Natural killer cell treated with Interleukin-12 subunit alpha and Interleukin-12 subunit beta and Interleukin-15 and Interleukin-18, amount 100 ng/mL, for 72 hours (primary cell): ENCODE results near the gene SLC1A4. TPM values are rescaled to one million over a fixed set of nuclear protein-coding genes. Genes with fewer than 3 reads are reported as not detected.
"Not testable (repeated sequence)": the region's sequence is repeated elsewhere in the genome, so short reads cannot be mapped to it uniquely, and the experiment has no call there.

ENCODE experiments used
- ATAC-seq, 2 donors: fragments of 150-1000 bp; cut with Tn5 transposase in 1 of 2; sonication (Bioruptor Pico), chemical (Tn5 transposase) in 1 of 2; 2 replicates each; pipeline ENCODE4 v1.10.0; 2021
- DNase-seq: peaks from one replicate; pipeline ENCODE4 v3.0.0; 2022; ENCODE audit warnings: low spot score
- H3K27ac Mint-ChIP-seq, 2 donors: 1 replicate in 1 of 2; 2 replicates in 1 of 2; pipeline ENCODE4 v1.8.0; 2022; ENCODE audit warnings: mixed read lengths in 2 of 2, mild to moderate bottlenecking in 1 of 2, moderate library complexity in 1 of 2
- H3K27me3 Mint-ChIP-seq, 2 donors: 1 replicate in 1 of 2; 2 replicates in 1 of 2; pipeline ENCODE4 v1.8.0; 2022; ENCODE audit warnings: mixed read lengths in 2 of 2
- H3K36me3 Mint-ChIP-seq: one replicate; pipeline ENCODE4 v1.8.0; 2022; ENCODE audit warnings: mixed read lengths
- H3K4me1 Mint-ChIP-seq, 2 donors: 1 replicate in 1 of 2; 2 replicates in 1 of 2; pipeline ENCODE4 v1.8.0; 2022; ENCODE audit warnings: low read depth in 2 of 2, mixed read lengths in 2 of 2, mild to moderate bottlenecking in 1 of 2
- H3K4me3 Mint-ChIP-seq: one replicate; pipeline ENCODE4 v1.8.0; 2022; ENCODE audit warnings: mixed read lengths
- H3K9me3 Mint-ChIP-seq: 2 replicates; pipeline ENCODE4 v1.8.0; 2022; ENCODE audit warnings: mixed read lengths
- total RNA-seq, 2 donors: library from RNA; stranded (reverse); gene quantifications; one replicate each; pipeline ENCODE4 v1.2.3, GENCODE V29; 2022

The SLC1A4 gene
- total RNA-seq, 2 donors from 2014 or later, result 34.5 to 34.7 TPM

DNA sequence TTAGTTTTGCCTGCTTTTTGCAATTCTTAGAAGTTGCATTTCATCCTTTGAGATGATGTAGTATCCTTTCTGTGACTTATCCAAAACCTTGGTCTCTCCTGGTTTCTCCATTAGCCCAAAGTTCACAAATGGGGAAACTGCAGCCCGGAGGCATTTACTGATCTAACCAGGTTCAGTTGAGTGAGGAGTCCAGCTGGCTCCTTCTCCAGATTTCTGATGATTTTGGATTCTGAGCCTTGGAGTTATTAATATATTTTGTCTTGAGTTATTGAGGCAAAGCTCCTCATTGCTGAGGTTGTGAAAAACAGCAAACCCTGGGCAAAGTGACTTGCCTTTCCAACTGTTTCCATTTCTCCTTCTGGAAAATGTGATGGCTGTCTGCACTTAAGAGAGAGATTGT is 1.7 kb downstream of the SLC1A4 start:
- Mint-ChIP-seq H3K4me1 (peaks cover 45 to 60% of the 10 kb centered on the region in 2 donors), H3K27me3 (no peaks in the 10 kb centered on the region), H3K27ac (peak overlapping the region in 1 of 2 donors; percentile 66), H3K9me3 (no peaks in the 10 kb centered on the region), H3K36me3 (no peaks in the 10 kb centered on the region), H3K4me3 (peak overlapping the region; percentile 93)
- DNase-seq, result no peak
- no peak for ATAC-seq

DNA sequence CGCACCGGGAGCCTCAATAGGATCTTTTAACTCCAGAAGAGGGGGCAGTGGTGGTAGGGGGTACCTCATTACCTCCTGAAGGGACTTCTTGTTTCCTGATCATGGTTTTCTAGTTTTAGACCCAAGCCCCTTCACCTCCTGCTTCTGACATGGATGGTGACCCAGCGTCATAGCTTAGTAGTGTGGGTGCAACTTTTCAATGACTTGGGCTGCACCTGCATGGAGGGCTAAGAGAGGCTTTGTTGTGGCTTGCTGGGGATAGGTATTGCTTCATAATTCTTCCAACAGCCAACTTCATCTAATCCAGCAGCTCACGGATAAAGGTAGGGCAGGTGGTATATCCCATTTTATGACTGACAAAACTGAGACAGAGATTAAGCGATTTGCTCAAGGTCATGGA is 3.0 kb downstream of the SLC1A4 start:
- Mint-ChIP-seq H3K36me3 (no peaks in the 10 kb centered on the region), H3K4me3 (peak overlapping the region; percentile 30)

DNA sequence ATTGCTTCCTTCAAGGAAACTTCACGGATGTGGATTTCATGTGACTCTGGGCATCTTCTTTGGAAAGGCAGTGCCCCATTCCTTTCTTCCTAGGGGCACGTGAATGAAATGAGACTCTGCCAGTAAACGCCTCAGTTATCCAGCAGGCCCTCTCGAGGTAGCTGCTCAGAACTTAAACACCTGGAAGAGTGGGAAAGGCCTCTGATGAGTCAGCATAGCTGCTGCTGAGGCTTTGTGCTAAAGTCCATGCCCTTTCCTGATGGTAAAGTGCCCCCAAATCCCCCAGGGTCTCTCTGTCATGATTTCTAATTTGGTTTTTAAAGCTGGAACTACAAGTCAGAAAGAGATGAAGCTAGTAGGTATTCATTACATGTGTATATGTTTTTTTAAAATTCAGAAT is 3.8 kb downstream of the SLC1A4 start:
- DNase-seq (no peak), ATAC-seq (no peak)
- H3K4me1 Mint-ChIP-seq, result peaks cover 31 to 40% of the 10 kb centered on the region in 2 donors
- H3K9me3 Mint-ChIP-seq, result no peaks in the 10 kb centered on the region
- H3K36me3 Mint-ChIP-seq, result no peaks in the 10 kb centered on the region
- H3K4me3 Mint-ChIP-seq, result no peak overlapping the region
- H3K27ac Mint-ChIP-seq, result no peak overlapping the region
- H3K27me3 Mint-ChIP-seq, result no peaks in the 10 kb centered on the region

More for the DNA sequence above, 3.0 kb downstream of the SLC1A4 start:
- H3K4me1 Mint-ChIP-seq, result peaks cover 35 to 47% of the 10 kb centered on the region in 2 donors
- no peak overlapping the region for H3K27ac Mint-ChIP-seq
- ATAC-seq (no peak), DNase-seq (no peak)
- no peaks in the 10 kb centered on the region for H3K9me3 Mint-ChIP-seq
- H3K27me3 Mint-ChIP-seq, result no peaks in the 10 kb centered on the region

DNA sequence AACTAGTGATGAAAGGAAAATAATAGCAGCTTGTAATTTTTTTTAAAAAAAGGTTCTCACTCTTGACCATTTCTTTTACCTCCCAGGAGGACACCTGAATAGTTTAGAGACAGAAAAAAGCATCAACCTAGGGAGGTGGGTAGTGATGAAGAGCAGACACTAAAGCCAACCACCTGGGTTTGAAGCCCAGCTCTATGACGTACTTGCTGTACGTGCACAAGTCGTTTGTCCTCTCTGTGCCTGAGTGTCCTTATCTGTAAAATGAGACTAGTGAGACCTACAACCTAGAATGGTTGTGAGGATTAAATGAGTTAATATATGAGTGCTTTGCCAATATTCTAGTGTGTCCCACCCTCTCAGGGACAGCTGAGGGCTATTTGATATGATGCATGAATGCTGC is 5.8 kb downstream of the SLC1A4 start:
- Mint-ChIP-seq H3K36me3 (no peaks in the 10 kb centered on the region), H3K4me1 (peaks cover 27 to 35% of the 10 kb centered on the region in 2 donors), H3K27me3 (no peaks in the 10 kb centered on the region), H3K9me3 (no peaks in the 10 kb centered on the region), H3K4me3 (no peak overlapping the region), H3K27ac (no peak overlapping the region)
- ATAC-seq (no peak), DNase-seq (no peak)

DNA sequence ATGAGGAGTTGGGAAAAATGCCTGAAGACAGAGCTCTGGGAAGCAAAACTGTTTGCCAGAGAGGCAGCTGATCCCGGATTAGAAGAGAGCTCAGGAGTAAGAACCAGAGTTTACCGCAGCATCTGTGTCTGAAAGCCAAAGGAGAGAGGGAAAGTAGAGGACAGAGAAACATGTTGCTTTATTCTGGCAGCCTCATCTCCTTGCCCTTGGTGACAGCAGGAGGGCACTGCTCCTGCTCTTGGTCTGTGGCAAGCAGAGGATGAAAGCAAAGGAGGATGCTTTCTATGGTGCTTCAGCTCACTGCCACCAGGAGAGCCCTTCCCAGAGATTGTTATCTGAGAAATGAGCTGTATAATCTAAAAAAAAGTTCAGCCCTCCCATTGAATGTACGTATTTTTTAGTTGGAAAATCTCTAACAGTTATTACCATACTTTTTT is 7.7 kb downstream of the SLC1A4 start:
- Mint-ChIP-seq H3K9me3 (no peaks in the 10 kb centered on the region), H3K27ac (no peak overlapping the region), H3K4me3 (no peak overlapping the region), H3K27me3 (no peaks in the 10 kb centered on the region), H3K4me1 (peaks cover 21 to 27% of the 10 kb centered on the region in 2 donors), H3K36me3 (no peaks in the 10 kb centered on the region)
- ATAC-seq, result no peak
- DNase-seq, result no peak

DNA sequence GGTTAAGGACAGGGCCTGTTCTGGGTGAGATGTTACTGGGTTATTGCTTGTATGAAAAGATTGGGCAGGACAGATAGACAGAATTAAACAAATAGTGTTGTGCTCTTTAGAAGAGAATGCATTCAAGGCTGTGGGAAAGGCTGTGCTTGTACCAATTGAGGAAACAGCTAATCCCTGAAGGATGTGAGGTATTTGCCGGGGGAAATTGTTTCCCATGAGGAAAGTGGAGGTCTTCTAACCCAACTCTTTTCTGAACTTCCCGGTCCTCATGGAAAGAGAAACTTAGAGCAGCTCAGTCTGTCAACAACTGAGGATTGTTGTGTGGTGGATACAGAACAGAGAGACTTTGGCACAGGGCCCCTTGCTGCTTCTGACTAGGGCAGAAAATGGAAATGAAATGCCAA is 9.5 kb downstream of the SLC1A4 start:
- ATAC-seq, result no peak
- DNase-seq, result no peak
- H3K9me3 Mint-ChIP-seq, result no peaks in the 10 kb centered on the region
- peaks cover 7 to 10% of the 10 kb centered on the region in 2 donors for H3K4me1 Mint-ChIP-seq
- no peak overlapping the region for H3K27ac Mint-ChIP-seq
- no peaks in the 10 kb centered on the region for H3K36me3 Mint-ChIP-seq
- H3K4me3 Mint-ChIP-seq, result no peak overlapping the region
- H3K27me3 Mint-ChIP-seq, result no peaks in the 10 kb centered on the region

DNA sequence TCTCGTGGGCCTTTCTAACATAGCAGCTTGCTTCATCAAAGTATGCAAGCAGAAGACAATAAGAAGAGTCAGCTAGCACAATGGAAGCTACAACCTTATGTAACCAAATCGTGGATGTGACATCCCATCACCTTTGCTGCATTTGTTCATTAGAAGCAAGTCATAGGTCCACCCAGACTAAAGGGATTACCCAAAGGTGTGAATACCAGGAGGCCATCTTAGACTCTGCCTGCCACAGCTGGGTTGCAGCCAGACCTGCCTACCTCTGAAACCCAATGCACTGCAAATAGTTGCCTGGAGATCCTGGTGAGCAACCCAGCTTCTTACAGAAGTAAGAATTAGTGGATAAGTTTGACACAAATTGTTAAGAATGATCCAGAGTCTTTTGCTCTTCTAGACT is 10.6 kb downstream of the SLC1A4 start:
- DNase-seq (no peak), ATAC-seq (no peak)
- no peak overlapping the region for H3K27ac Mint-ChIP-seq
- H3K36me3 Mint-ChIP-seq, result no peaks in the 10 kb centered on the region
- H3K4me3 Mint-ChIP-seq, result no peak overlapping the region
- H3K27me3 Mint-ChIP-seq, result no peaks in the 10 kb centered on the region
- H3K9me3 Mint-ChIP-seq, result no peaks in the 10 kb centered on the region
- H3K4me1 Mint-ChIP-seq, result peaks cover 5 to 7% of the 10 kb centered on the region in 2 donors

DNA sequence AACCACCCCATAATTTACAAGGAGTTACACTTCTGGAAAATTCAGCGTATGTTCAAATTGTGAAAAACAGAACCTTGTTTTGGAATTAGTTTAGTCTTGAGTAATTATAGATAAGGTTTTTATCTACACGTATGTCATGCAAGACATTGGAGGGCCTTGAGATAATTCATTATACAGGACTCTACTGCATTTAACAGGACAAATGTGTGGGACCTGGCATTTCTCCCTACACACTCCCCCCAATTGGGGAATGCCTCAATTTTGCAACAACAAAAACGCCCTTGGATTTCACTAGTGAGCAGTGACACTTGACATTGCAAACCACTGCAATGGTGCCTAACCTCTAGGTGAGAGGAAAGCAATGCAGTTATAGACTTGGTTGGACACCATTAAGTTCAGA is 11.4 kb downstream of the SLC1A4 start:
- DNase-seq, result no peak
- no peaks in the 10 kb centered on the region for H3K27me3 Mint-ChIP-seq
- H3K4me1 Mint-ChIP-seq, result peaks cover 5 to 7% of the 10 kb centered on the region in 2 donors
- H3K9me3 Mint-ChIP-seq, result no peaks in the 10 kb centered on the region
- no peak for ATAC-seq
- H3K36me3 Mint-ChIP-seq, result no peaks in the 10 kb centered on the region
- H3K27ac Mint-ChIP-seq, result no peak overlapping the region
- no peak overlapping the region for H3K4me3 Mint-ChIP-seq

DNA sequence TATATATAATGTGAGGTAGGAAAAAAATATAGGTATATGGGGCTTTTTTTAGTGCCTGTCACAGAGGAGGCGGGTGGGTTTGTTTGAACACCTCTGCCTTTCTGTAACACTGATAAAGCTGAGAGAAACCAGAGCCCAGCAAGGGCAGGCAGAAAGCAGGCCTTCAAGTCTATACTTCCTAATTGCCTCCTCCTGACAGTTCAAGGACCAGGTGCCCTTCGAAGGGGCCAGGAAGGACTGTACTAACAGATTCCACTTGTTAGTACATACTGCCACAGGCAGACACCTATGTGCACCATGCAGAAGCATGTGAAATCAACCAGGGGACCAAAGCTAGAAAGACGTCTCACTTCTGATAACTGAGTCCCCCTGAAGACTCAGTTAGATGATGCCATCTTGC is 13.8 kb downstream of the SLC1A4 start:
- Mint-ChIP-seq H3K27ac (no peak overlapping the region), H3K9me3 (no peaks in the 10 kb centered on the region), H3K4me1 (peaks cover 5 to 11% of the 10 kb centered on the region in 2 donors), H3K4me3 (no peak overlapping the region), H3K36me3 (peaks cover 3% of the 10 kb centered on the region), H3K27me3 (no peaks in the 10 kb centered on the region)
- DNase-seq (no peak), ATAC-seq (no peak)

DNA sequence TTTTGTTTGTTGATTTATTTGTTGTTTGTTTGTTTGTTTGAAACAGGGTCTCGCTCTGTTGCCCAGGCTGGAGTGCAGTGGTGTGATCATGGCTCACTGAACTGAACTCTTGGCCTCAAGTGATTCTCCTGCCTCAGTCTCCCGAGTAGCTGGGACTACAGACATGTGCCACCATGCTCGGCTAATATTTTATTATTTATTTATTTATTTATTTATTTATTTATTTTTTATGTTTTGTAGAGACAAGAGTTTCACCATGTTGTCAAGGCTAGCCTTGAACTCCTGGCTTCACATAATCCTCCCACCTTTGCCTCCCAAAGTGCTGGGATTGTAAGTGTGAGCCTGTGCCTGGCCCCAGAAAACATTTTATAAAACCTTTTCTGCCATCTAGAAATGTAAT is 15.0 kb downstream of the SLC1A4 start:
- H3K36me3 Mint-ChIP-seq, H3K27me3 Mint-ChIP-seq, H3K4me1 Mint-ChIP-seq: not testable (repeated sequence)

DNA sequence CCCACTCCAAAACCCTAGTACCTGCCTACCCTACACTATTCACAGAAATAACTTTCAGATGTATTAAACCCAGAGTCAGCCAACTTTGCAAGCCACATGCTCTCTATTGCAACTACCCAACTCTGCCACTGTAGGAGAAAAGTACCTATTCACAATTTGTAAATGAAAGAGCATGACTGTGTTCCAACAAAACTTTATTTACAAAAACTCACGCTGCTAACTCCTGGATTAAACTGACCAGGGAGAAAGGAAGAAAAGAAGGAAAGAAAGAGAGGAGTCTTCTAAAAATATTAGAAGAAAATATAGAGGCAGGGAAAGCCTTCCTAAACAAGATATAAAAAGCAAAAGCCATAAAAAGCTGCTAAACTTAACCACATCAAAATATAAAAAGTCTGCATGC is 24.6 kb downstream of the SLC1A4 start:
- DNase-seq (no peak), ATAC-seq (no peak)
- peaks cover 33% of the 10 kb centered on the region for H3K36me3 Mint-ChIP-seq
- no peak overlapping the region for H3K27ac Mint-ChIP-seq
- H3K27me3 Mint-ChIP-seq, result no peaks in the 10 kb centered on the region
- H3K4me3 Mint-ChIP-seq, result no peak overlapping the region
- no peaks in the 10 kb centered on the region for H3K9me3 Mint-ChIP-seq
- H3K4me1 Mint-ChIP-seq, result peaks cover 14 to 18% of the 10 kb centered on the region in 2 donors

More for the DNA sequence above, 15.0 kb downstream of the SLC1A4 start:
- H3K9me3 Mint-ChIP-seq, H3K4me3 Mint-ChIP-seq, ATAC-seq, H3K27ac Mint-ChIP-seq, DNase-seq: not testable (repeated sequence)

DNA sequence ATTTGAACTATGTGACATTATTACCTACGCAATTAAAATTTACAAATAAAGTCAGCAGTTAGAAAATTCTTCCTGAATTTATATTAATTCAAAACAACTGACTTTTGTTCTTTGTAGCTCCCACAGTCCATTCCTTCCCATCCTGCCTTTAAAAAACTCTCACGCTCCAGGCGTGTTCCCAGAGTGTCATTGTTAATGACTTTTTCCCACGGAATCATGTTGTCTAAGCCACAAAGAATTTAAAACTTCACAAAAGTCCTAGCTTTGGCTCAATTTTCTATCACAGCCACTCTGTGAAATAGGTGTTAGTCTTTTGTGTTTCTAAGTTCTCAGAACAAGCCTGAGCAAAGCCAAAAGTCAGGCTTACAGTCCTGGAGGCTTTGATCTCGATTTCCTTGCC is 26.5 kb downstream of the SLC1A4 start:
- DNase-seq, result no peak
- Mint-ChIP-seq H3K27ac (no peak overlapping the region), H3K27me3 (no peaks in the 10 kb centered on the region), H3K4me1 (peaks cover 18 to 23% of the 10 kb centered on the region in 2 donors), H3K9me3 (no peaks in the 10 kb centered on the region), H3K36me3 (peaks cover 40% of the 10 kb centered on the region), H3K4me3 (no peak overlapping the region)
- no peak for ATAC-seq

DNA sequence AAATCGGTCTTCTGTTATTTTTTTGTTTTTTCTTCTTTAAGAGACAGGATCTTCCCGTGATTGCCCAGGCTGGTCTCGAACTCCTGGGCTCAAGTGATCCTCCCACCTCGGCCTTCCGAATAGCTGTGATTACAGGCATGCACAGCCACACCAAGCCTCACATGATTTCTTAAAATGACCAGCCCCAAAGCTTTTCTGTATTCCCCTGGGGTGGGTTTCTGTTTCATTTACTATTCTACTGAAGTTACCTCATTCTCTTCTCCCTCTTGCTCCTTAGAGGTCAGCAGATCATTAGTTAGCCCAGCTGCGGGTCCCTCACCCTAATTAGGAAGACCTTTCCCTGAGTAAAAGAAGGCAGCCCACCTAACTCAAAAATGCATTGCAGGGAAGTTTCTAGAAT is 27.6 kb downstream of the SLC1A4 start:
- H3K27ac Mint-ChIP-seq, result no peak overlapping the region
- ATAC-seq, result no peak
- H3K9me3 Mint-ChIP-seq, result no peaks in the 10 kb centered on the region
- H3K4me3 Mint-ChIP-seq, result no peak overlapping the region
- no peak for DNase-seq
- peaks cover 18 to 23% of the 10 kb centered on the region in 2 donors for H3K4me1 Mint-ChIP-seq
- H3K36me3 Mint-ChIP-seq, result peaks cover 43% of the 10 kb centered on the region
- no peaks in the 10 kb centered on the region for H3K27me3 Mint-ChIP-seq

DNA sequence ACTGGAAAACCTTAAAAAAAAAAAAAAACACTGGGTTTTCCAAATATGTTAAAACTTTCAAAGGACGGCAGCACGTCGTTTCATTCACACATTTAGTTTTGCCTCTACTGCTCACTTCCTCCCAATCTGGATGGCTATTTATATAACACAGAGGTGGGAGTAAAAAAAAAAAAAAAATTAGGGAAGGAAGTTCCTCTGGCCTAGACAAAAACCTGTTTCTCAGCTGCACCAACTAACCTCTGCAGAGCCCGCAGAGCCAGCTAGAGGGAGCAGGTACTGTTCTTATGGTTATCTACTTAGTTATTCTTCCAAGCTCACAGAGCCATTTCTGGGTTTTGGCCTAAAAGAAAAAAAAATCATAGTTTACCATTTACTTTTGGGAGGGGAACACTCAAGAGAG is 28.1 kb downstream of the SLC1A4 start:
- ATAC-seq (no peak), DNase-seq (no peak)
- Mint-ChIP-seq H3K36me3 (peaks cover 47% of the 10 kb centered on the region), H3K4me1 (peaks cover 18 to 23% of the 10 kb centered on the region in 2 donors), H3K9me3 (no peaks in the 10 kb centered on the region), H3K4me3 (peak overlapping the region; percentile 61), H3K27me3 (no peaks in the 10 kb centered on the region), H3K27ac (peak overlapping the region in 1 of 2 donors; percentile 66)

DNA sequence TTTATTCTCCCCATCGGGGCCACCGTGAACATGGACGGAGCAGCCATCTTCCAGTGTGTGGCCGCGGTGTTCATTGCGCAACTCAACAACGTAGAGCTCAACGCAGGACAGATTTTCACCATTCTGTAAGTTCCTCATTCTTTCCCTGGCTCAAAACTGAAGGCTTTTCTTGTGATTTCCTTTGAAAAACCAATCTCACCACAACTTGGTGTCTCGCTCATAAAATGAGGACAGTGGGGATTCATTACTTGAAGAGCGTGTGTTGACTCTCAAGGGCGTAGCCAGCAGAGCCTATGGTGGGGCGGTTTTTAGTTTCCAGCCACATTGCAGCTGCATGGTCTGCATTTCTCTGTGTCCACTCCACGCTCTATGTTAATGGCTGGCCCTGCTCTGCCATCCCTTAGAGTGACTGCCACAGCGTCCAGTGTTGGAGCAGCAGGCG is 29.0 kb downstream of the SLC1A4 start:
- H3K4me1 Mint-ChIP-seq, result peaks cover 18 to 23% of the 10 kb centered on the region in 2 donors
- H3K27ac Mint-ChIP-seq, result peak overlapping the region; percentile 6 to 66
- peaks cover 41% of the 10 kb centered on the region for H3K36me3 Mint-ChIP-seq
- DNase-seq (no peak), ATAC-seq (peak; percentile 56 to 69)
- H3K27me3 Mint-ChIP-seq, result no peaks in the 10 kb centered on the region
- H3K4me3 Mint-ChIP-seq, result peak overlapping the region; percentile 61
- no peaks in the 10 kb centered on the region for H3K9me3 Mint-ChIP-seq
